H1 (cell line): ENCODE measurements around the gene FADD. TPM values are rescaled to one million over a fixed set of nuclear protein-coding genes. Genes with fewer than 3 reads are reported as not detected.

ENCODE experiments used
- CTCF ChIA-PET: fragments of 300-600 bp; sonication (Branson Sonifier 250); formaldehyde crosslinking; loops from one replicate; lab custom pipeline; 2021; ENCODE audit not compliant: partially characterized antibody; lab: Charles Lee
- POLR2A ChIA-PET: fragments of 300-600 bp; sonication (Branson Sonifier 250); formaldehyde crosslinking; loops from one replicate; lab custom pipeline; 2021; ENCODE audit warnings: inconsistent platforms; ENCODE audit not compliant: partially characterized antibody; lab: Charles Lee
- DNase-seq, 2 experiments: peaks; one replicate each; pipeline versions ENCODE4 v3.0.0 to v3.0.0-alpha.2; 2010 to 2022; ENCODE audit warnings: low spot score in 2 of 2, low read depth in 1 of 2, mixed read lengths in 1 of 2
- FAIRE-seq: peaks from 2 replicates; lab custom pipeline; 2011; peaks lifted over from hg19 to GRCh38; lab: Jason Lieb, UNC
- H2AFZ ChIP-seq: 2 replicates; pipeline ENCODE4 v1.8.1; 2012; ENCODE audit warnings: low read length, inconsistent platforms
- H2AK5ac ChIP-seq: 2 replicates; pipeline ENCODE4 v1.6.1; 2013; ENCODE audit warnings: low read depth, low read length
- H2BK120ac ChIP-seq: replicated peaks from 2 replicates; pipeline ENCODE3; 2013; ENCODE audit warnings: low read depth, low read length, inconsistent platforms
- H2BK12ac ChIP-seq: 2 replicates; pipeline ENCODE4 v1.6.1; 2013; ENCODE audit warnings: low read depth, low read length
- H2BK15ac ChIP-seq: 2 replicates; pipeline ENCODE4 v1.6.1; 2013; ENCODE audit warnings: low read length
- H2BK20ac ChIP-seq: 2 replicates; pipeline ENCODE4 v1.6.1; 2013; ENCODE audit warnings: low read length
- H2BK5ac ChIP-seq: 2 replicates; pipeline ENCODE4 v1.6.1; 2013; ENCODE audit warnings: low read depth, low read length
- H3K14ac ChIP-seq: 2 replicates; pipeline ENCODE4 v1.6.1; 2013; ENCODE audit warnings: inconsistent platforms; ENCODE audit not compliant: insufficient read length
- H3K18ac ChIP-seq: 2 replicates; pipeline ENCODE4 v1.6.1; 2013; ENCODE audit warnings: low read length; ENCODE audit errors: extremely low read depth
- H3K23ac ChIP-seq: 2 replicates; pipeline ENCODE4 v1.6.1; 2013; ENCODE audit warnings: inconsistent platforms; ENCODE audit not compliant: insufficient read length
- H3K23me2 ChIP-seq: 2 replicates; pipeline ENCODE4 v1.6.1; 2013; ENCODE audit warnings: low read depth, low read length
- H3K27ac ChIP-seq: 2 replicates; pipeline ENCODE4 v1.6.1; 2011; ENCODE audit warnings: low read depth, low read length, inconsistent platforms
- H3K27me3 ChIP-seq, 4 experiments: replicated peaks in 1 of 4; 1 replicate in 1 of 4; 2 replicates in 3 of 4; pipeline versions ENCODE4 v1.6.1 to v1.8.1; 2011 to 2013; ENCODE audit warnings: low read length in 3 of 4, mild to moderate bottlenecking in 3 of 4, inconsistent platforms in 2 of 4, mixed read lengths in 2 of 4, moderate library complexity in 1 of 4; ENCODE audit not compliant: control insufficient read depth in 3 of 4, insufficient read depth in 3 of 4; ENCODE audit errors: extremely low read depth in 1 of 4
- H3K36me3 ChIP-seq, 4 experiments: 2 replicates each; pipeline versions ENCODE4 v1.6.1 to v1.8.1; 2011 to 2013; ENCODE audit warnings: mild to moderate bottlenecking in 4 of 4, low read length in 3 of 4, moderate library complexity in 2 of 4, control low read depth in 1 of 4, inconsistent platforms in 1 of 4; ENCODE audit not compliant: insufficient read depth in 4 of 4, control insufficient read depth in 2 of 4
- H3K4ac ChIP-seq: replicated peaks from 2 replicates; pipeline ENCODE3; 2013; ENCODE audit warnings: low read length, low read depth, mixed read lengths, inconsistent platforms; ENCODE audit not compliant: insufficient read length
- H3K4me1 ChIP-seq, 4 experiments: replicated peaks in 1 of 4; 1 replicate in 1 of 4; 2 replicates in 3 of 4; pipeline versions ENCODE4 v1.6.1 to v1.8.1; 2011 to 2013; ENCODE audit warnings: low read length in 3 of 4, inconsistent platforms in 2 of 4, mixed read lengths in 1 of 4; ENCODE audit not compliant: insufficient read depth in 4 of 4, control insufficient read depth in 3 of 4
- H3K4me2 ChIP-seq, 2 experiments: 2 replicates each; pipeline versions ENCODE4 v1.6.1 to v1.8.1; 2011 to 2013; ENCODE audit warnings: low read depth in 2 of 2, low read length in 2 of 2, control low read depth in 1 of 2, inconsistent platforms in 1 of 2, mild to moderate bottlenecking in 1 of 2; ENCODE audit not compliant: insufficient read depth in 1 of 2
- H3K4me3 ChIP-seq, 4 experiments: fragments of 200-600, 300-600 bp in 1 of 4; sonication (generic), shearing (Covaris generic), sonication (Bioruptor Twin) in 1 of 4; 2 replicates each; pipeline versions ENCODE4 v1.5.1 to v1.8.1; 2011 to 2016; ENCODE audit warnings: low read length in 4 of 4, low read depth in 3 of 4, control low read depth in 2 of 4, inconsistent platforms in 2 of 4, mild to moderate bottlenecking in 2 of 4, mixed read lengths in 1 of 4, moderate library complexity in 1 of 4; ENCODE audit not compliant: insufficient read depth in 2 of 4; ENCODE audit errors: extremely low read depth in 1 of 4
- H3K56ac ChIP-seq: replicated peaks from 2 replicates; pipeline ENCODE3; 2013; ENCODE audit warnings: low read depth, mild to moderate bottlenecking, mixed read lengths, low read length, inconsistent platforms; ENCODE audit not compliant: insufficient read length
- H3K79me1 ChIP-seq: 2 replicates; pipeline ENCODE4 v1.6.1; 2013; ENCODE audit warnings: low read depth, low read length, control low read depth
- H3K79me2 ChIP-seq, 2 experiments: 2 replicates each; pipeline versions ENCODE4 v1.6.1 to v1.8.1; 2012 to 2013; ENCODE audit warnings: low read length in 2 of 2, mild to moderate bottlenecking in 2 of 2, inconsistent platforms in 1 of 2; ENCODE audit not compliant: insufficient read depth in 2 of 2, control insufficient read depth in 1 of 2
- H3K9ac ChIP-seq, 4 experiments: replicated peaks in 1 of 4; 1 replicate in 1 of 4; 2 replicates in 3 of 4; pipeline versions ENCODE4 v1.6.1 to v1.8.1; 2011 to 2013; ENCODE audit warnings: low read depth in 3 of 4, low read length in 3 of 4, control low read depth in 2 of 4, mild to moderate bottlenecking in 2 of 4, moderate library complexity in 2 of 4, inconsistent platforms in 1 of 4; ENCODE audit errors: extremely low read depth in 1 of 4
- H3K9me3 ChIP-seq, 2 experiments: 2 replicates each; pipeline versions ENCODE4 v1.6.1 to v1.8.1; 2012 to 2013; ENCODE audit warnings: mild to moderate bottlenecking in 2 of 2, moderate library complexity in 2 of 2, control low read depth in 1 of 2, inconsistent platforms in 1 of 2, low read depth in 1 of 2, low read length in 1 of 2, mixed read lengths in 1 of 2; ENCODE audit not compliant: insufficient read depth in 2 of 2
- H4K20me1 ChIP-seq, 2 experiments: replicated peaks in 1 of 2; 2 replicates each; pipeline versions ENCODE3 to v1.8.1; 2011 to 2013; ENCODE audit warnings: inconsistent platforms in 2 of 2, low read length in 2 of 2, mild to moderate bottlenecking in 1 of 2; ENCODE audit not compliant: insufficient read depth in 2 of 2, control insufficient read depth in 1 of 2
- H4K5ac ChIP-seq: 2 replicates; pipeline ENCODE4 v1.6.1; 2013; ENCODE audit warnings: low read length, low read depth, mixed read lengths, inconsistent platforms; ENCODE audit not compliant: insufficient read length
- H4K8ac ChIP-seq: 2 replicates; pipeline ENCODE4 v1.8.0; 2013; ENCODE audit warnings: mild to moderate bottlenecking, moderate library complexity, low read length, inconsistent platforms; ENCODE audit not compliant: insufficient read depth; ENCODE audit errors: extremely low read depth
- H4K91ac ChIP-seq: replicated peaks from 2 replicates; pipeline ENCODE3; 2013; ENCODE audit warnings: low read length, mixed read lengths, inconsistent platforms; ENCODE audit not compliant: insufficient read length
- ASH2L ChIP-seq: fragments of 200-600, 300-600 bp; sonication (generic); IDR thresholded peaks from one replicate; pipeline ENCODE4 v1.7.1; 2017; ENCODE audit warnings: low read length
- BCL11A ChIP-seq, 2 experiments: IDR thresholded peaks; one replicate each; pipeline ENCODE4 v1.6.1; 2011; ENCODE audit warnings: low read depth in 2 of 2, low read length in 2 of 2, mild to moderate bottlenecking in 2 of 2
- EZH2 ChIP-seq: fragments of 200-600 bp; sonication (generic); IDR thresholded peaks from 2 replicates; pipeline ENCODE4 v1.7.1; 2012; ENCODE audit warnings: low read depth, mild to moderate bottlenecking, moderate library complexity, low read length, inconsistent platforms; ENCODE audit not compliant: severe bottlenecking
- KDM5A ChIP-seq: fragments of 200-600 bp; IDR thresholded peaks from 2 replicates; pipeline ENCODE4 v1.7.1; 2012; ENCODE audit warnings: mild to moderate bottlenecking, low read length, inconsistent platforms, mixed read lengths
- NANOG ChIP-seq: IDR thresholded peaks from 2 replicates; pipeline ENCODE4 v1.6.1; 2011; ENCODE audit warnings: low read length, low read depth, mild to moderate bottlenecking, inconsistent platforms; ENCODE audit not compliant: insufficient read depth, poor library complexity, severe bottlenecking
- NRF1 ChIP-seq: IDR thresholded peaks from 2 replicates; pipeline ENCODE4 v1.6.1; 2011; ENCODE audit warnings: mild to moderate bottlenecking, low read depth, low read length, improper control_type of control experiment
- POU5F1 ChIP-seq: IDR thresholded peaks from 2 replicates; pipeline ENCODE4 v1.6.1; 2011; ENCODE audit warnings: low read depth, mild to moderate bottlenecking, low read length, moderate library complexity
- RAD21 ChIP-seq, 2 experiments: IDR thresholded peaks in 1 of 2; conservative IDR thresholded peaks in 1 of 2; 2 replicates each; pipeline ENCODE4 v1.6.1; 2011; ENCODE audit warnings: low read depth in 2 of 2, low read length in 2 of 2, improper control_type of control experiment in 1 of 2, inconsistent platforms in 1 of 2, mild to moderate bottlenecking in 1 of 2, moderate library complexity in 1 of 2
- RFX5 ChIP-seq: IDR thresholded peaks from 2 replicates; pipeline ENCODE4 v1.6.1; 2011; ENCODE audit warnings: low read depth, low read length, improper control_type of control experiment, borderline replicate concordance
- TAF1 ChIP-seq: IDR thresholded peaks from 2 replicates; pipeline ENCODE4 v1.6.1; 2011; ENCODE audit warnings: mild to moderate bottlenecking, low read depth, low read length
- TBP ChIP-seq: IDR thresholded peaks from 2 replicates; pipeline ENCODE4 v1.6.1; 2011; ENCODE audit warnings: low read depth, low read length, improper control_type of control experiment
- WGBS, 2 experiments: shearing (Covaris generic) in 1 of 2; methylation state at CpG; one replicate each; pipeline versions ENCODE4 v1.1.6 to v1.1.7; 2013 to 2015; ENCODE audit warnings: low lambda C conversion rate in 2 of 2, mixed read lengths in 2 of 2, inconsistent platforms in 1 of 2, low coverage in 1 of 2, missing lambda C conversion rate in 1 of 2; ENCODE audit not compliant: insufficient replicate concordance in 2 of 2, insufficient coverage in 1 of 2, insufficient read length in 1 of 2; ENCODE audit errors: extremely low coverage in 1 of 2, missing lambda C conversion rate in 1 of 2; 5-methylcytosine and 5-hydroxymethylcytosine counted together
- polyA plus RNA-seq, 7 experiments: library from polyadenylated mRNA; depleted of rRNA in 3 of 7; stranded (reverse) in 5 of 7; unstranded in 2 of 7; fragments of >200 nt in 5 of 7; fragments of 200-250 nt in 2 of 7; gene quantifications; 1 replicate in 5 of 7; 2 replicates in 1 of 7; 4 replicates in 1 of 7; pipeline versions ENCODE4 v1.2.1 to v1.2.3, GENCODE V29; 2011 to 2013; ENCODE audit warnings: missing spikeins in 2 of 7, mixed read lengths in 2 of 7
- total RNA-seq: library from RNA; stranded (reverse); fragmentation: NEBNext Ultra II Directional; extraction: Animal tissue kit (Norgen Biotek cat#: 25700); gene quantifications from 2 replicates; pipeline ENCODE4 v1.2.1, GENCODE V29; 2021
- TF ChIP-seq, protein P1 (sequence below): IDR thresholded peaks from 2 replicates; pipeline ENCODE4 v1.6.1; 2011; ENCODE audit warnings: low read depth, mild to moderate bottlenecking, low read length; ENCODE audit not compliant: insufficient read depth

The FADD gene
- total and polyA plus RNA-seq, 2 of the 8 experiments (the other 6 are each of a cell fraction or from before 2014, with no cell fraction given): 29.0 to 43.9 TPM

DNA sequence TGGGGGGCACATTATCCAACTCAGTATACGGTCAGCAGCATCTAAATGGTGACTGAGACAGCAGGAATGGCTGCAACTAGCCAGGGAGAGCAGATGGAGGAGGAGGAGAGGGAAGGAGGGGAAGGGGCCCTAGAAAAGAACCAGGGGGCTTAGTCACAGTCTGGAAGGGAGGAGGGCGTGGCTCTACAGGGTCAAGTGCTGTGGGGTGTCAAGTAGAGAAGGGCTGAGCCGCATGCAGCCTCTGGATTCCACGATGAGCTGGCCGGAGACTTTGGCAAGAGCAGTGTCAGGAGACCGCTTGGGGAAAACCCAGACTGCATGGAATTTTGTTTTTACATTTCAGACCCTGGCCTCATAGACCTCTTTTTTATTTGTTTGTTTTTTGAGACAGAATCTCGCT lies 41.6 kb downstream of the FADD start:
- DNase-seq: no peak
- no peaks in the 10 kb centered on the region for H3K23me2 ChIP-seq
- H2AK5ac ChIP-seq: no peak overlapping the region
- H2BK120ac ChIP-seq: no peak overlapping the region
- H3K9ac ChIP-seq: no peak overlapping the region
- no peak overlapping the region for H4K5ac ChIP-seq
- H3K4me2 ChIP-seq: no peak overlapping the region
- H3K9me3 ChIP-seq: no peaks in the 10 kb centered on the region
- H3K56ac ChIP-seq: no peak overlapping the region
- H2BK5ac ChIP-seq: no peak overlapping the region
- no peak overlapping the region for H3K23ac ChIP-seq
- H3K4me1 ChIP-seq: 0 out of 7 replicates have a peak, but pooled peaks cover 0 to 5% (median 0%) of the 10 kb centered on the region in 4 experiments
- no peaks in the 10 kb centered on the region for H3K79me2 ChIP-seq
- WGBS, 2 experiments: 90% methylated on average over 7 of the region's 7 CpGs; no CpG with 5 or more reads in 1 of the 2 experiments
- H4K20me1 ChIP-seq: no peaks in the 10 kb centered on the region
- H4K8ac ChIP-seq: no peak overlapping the region
- no peak for FAIRE-seq
- H3K27ac ChIP-seq: no peak overlapping the region
- no peak overlapping the region for H2BK20ac ChIP-seq
- no peak overlapping the region for H3K18ac ChIP-seq
- no peak overlapping the region for H4K91ac ChIP-seq
- H2BK12ac ChIP-seq: no peak overlapping the region
- H3K79me1 ChIP-seq: no peaks in the 10 kb centered on the region
- H3K4me3 ChIP-seq: no peak overlapping the region
- ChIA-PET POLR2A (no interaction called here), CTCF (interaction anchor here (0.7 to 1.7 kb wide), 3 partner anchors 8 to 333 kb away, joined by 3 to 4 read pairs (median 3); no protein-coding TSS in a partner anchor)
- no peak overlapping the region for H3K14ac ChIP-seq
- no peak overlapping the region for H2BK15ac ChIP-seq
- H3K4ac ChIP-seq: no peak overlapping the region
- H2AFZ ChIP-seq: no peak overlapping the region
- H3K36me3 ChIP-seq: no peaks in the 10 kb centered on the region
- TF ChIP-seq ASH2L: no peak
- no peak for TF ChIP-seq RFX5
- no peak for TF ChIP-seq NRF1
- TF ChIP-seq TAF1: no peak
- TF ChIP-seq, protein P1, sequence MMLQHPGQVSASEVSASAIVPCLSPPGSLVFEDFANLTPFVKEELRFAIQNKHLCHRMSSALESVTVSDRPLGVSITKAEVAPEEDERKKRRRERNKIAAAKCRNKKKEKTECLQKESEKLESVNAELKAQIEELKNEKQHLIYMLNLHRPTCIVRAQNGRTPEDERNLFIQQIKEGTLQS: no peak
- TF ChIP-seq TBP: no peak
- no peak for TF ChIP-seq POU5F1
- TF ChIP-seq KDM5A: no peak
- no peak for TF ChIP-seq RAD21 (IDR thresholded peaks at IDR 0.05 in 1 of 2, conservative IDR thresholded peaks at IDR 0.05 in 1 of 2; ENCODE audit: low read depth in 2 of 2, low read length in 2 of 2)
- TF ChIP-seq EZH2: no peak
- TF ChIP-seq BCL11A (IDR thresholded peaks at IDR 0.05; ENCODE audit: low read depth in 2 of 2, low read length in 2 of 2): no peak
- no peak for TF ChIP-seq NANOG
- no peaks in the 10 kb centered on the region; a peak in 1 of 7 replicates for H3K27me3 ChIP-seq
